8988T (cell line): Measurements from ENCODE around the gene MAP2K5.

Source experiments
- DNase-seq: peaks from one replicate; pipeline ENCODE4 v3.0.0; 2011

The MAP2K5 gene

DNA sequence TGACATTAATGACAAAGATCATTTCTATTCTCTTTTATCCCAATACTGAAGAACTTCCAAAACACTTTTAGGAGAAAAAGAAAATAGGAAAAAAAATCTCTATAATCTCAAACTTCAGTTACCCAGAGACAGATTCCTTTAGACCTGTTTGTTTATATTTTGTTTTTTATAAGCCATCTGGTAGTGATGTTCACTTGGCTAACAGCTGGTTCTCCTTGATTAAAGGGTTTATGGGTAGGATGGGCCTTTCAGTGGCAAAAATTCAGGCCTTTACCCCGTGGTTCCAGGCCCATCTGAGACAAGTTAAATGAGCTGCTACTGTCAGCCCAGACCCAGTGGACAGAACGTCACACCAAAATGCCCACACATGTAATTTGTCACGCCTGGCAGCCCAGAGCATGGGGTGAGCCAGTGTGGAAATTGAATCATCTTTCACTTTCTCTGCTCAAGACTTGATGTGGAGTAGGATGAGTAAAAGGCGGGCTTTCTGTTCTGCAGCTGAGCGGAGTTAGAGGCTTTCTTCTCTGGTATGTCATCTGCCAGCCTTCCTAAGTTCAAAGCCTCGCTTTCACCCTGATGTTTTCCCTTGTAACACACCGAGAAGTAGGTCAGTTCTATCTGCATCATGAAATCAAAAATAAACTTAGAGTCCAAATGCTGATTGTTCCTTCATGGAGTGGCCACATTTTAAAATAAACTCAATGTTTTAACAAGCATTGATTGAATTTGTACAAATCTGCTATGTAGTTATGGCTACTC is 220.3 kb downstream of the MAP2K5 start:
- no peak for DNase-seq

- no peak for DNase-seq
These were observed 223.2 kb downstream of the MAP2K5 start for GRCh38 chr15:67765701-67766100.

DNA sequence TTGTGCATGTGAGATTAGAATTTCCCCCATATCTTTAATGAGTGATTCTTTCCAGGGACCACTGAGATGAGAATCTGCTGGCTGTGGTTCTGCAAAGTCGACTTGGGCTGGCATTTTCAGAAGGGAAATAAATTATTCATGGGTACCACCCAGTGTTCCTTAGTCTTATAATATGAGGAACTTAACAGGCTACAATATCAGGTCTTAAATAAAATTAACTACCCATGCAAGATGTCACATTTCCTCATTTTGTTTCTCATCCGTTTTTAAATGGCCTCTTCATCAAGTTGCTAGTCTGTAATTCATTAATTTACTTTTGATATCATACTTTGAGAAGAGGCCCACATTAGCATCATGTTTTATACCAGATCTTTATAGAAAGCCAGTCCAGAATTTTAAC is 224.5 kb downstream of the MAP2K5 start:
- no peak for DNase-seq

DNA sequence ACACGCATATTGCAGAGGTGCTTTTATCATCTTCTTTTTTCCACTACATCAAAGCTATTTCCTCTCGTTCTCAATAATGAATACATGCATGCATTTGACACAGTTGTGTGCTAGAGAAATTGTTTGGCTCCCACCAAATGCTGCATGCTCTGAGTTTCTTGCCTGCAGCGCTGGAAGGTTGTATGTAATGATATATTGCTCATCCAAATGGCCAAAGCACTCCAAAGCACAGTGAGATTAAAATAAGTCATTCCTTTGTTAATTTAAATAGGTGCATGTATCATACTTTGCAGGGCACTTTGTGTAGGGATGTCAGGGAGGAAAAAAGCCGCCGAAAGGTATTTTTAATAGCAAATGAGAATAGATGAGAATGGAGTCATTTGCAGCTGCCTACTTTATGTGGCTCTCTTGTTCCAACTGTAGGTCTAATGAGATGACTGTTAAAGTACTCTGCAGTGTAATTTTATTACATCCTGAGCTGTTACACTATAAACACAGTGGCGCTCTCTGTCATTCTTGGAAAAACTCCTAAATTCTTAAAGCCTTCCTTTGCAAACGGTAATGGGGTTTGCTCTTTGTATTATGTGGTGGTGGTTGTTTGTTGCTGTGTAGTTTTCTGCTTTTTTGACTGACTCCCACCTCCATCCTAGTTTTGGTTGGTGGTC is 225.9 kb downstream of the MAP2K5 start:
- DNase-seq, result no peak

GRCh38 chr15:67769497-67770357 is 227.2 kb downstream of the MAP2K5 start:
- DNase-seq, result no peak

DNA sequence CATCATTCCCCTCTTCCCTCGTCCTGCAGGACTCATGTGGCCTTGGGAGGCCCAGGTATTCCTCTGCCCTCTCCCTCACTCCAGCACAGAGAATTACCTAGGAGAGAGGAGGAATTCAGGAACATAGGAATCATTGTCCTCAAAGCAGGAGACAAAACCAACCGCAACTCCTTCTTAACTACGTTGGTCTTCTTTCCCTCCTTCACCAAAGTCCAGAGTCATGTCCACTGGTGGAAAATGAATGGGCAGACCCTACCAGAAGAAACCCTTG is 227.8 kb downstream of the MAP2K5 start:
- DNase-seq, result no peak

DNA sequence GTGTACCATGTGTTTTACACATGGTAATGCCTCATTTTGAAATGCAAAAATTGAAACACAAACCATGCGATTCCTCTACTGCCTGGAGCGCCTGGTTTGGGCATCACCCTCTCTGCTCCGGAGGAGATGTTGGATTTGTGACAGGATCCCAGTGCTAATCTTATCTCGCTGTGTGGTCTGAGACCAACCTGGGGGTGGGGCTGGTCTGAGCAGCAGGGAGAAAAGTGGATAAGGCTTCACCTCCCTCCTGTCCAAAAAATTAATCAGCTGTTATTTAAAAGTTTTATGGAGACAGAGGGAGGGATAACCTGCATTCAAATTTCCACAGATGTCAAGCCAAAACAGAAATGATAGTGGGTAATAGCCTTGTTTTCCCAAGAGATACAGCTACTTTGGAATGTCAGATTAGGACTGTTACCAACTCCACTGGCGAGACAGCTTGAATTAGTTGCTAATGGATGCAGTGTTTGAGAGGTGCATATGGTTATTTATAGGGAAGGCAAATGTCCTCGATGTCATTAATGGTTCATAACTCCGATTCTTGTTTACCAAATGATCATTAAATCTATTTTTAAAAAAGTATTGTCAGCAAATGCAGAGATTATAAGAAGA is 228.8 kb downstream of the MAP2K5 start:
- DNase-seq, result no peak

GRCh38 chr15:67774626-67775025 is 232.1 kb downstream of the MAP2K5 start:
- DNase-seq, result no peak

DNA sequence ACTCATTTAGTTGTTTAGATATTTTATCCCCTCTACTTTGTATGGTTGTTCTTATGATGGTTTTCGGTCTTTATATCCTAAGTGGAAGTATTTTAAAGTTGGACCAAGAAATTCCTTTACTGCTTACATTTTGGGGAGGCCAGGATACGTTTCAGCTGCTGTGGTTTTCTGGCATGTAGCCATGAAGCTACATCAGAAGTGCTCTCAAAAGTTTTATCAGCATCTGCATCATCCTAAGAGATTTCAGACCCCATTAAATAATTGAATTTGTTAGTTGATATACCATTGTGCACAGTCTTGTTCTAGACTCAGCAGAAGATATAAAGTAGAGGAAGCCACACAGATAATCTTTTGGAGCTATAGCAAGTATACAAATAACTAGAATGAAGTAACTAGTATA is 232.7 kb downstream of the MAP2K5 start:
- DNase-seq, result no peak

GRCh38 chr15:67775998-67776397 is 233.5 kb downstream of the MAP2K5 start:
- no peak for DNase-seq

DNA sequence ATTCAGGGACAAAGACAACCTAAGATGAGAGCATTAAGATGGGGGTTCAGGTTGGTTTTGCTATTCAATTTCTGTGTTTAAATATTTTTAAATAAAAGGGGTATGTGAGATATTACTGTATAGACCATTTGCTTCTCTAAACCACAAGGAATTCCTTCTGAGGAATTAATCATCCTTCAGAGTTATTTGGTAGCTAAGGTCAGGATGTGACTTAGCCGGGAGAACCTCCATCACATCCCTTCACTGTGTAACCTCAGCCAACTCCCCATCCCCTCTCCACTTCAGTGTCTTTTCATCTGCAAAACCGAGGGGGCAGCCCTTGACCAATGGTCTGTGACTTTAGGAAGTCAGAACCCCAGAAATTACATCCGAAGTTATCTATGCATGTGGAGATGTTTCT is 234.1 kb downstream of the MAP2K5 start:
- DNase-seq, result no peak

- DNase-seq, result no peak
These were observed 234.6 kb downstream of the MAP2K5 start for GRCh38 chr15:67777071-67777470.

DNA sequence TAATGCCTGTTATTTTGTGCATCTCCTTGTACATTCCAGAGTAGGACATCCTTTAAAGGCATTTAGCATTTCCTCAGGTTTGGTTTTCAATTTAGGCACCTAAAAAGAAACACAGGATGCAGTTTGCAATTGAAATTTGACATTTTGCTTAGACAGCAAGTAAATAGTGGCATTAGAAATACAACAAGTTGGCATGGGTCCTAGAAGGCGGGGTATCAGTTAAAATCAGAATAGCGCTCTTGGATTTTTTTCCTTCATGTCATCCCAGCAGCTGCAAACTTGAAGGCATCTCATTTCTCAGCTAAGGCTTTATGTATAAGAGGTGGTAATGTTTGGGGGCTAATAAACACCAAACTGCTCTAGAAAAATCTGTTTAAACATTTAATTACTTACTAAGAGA is 235.3 kb downstream of the MAP2K5 start:
- DNase-seq, result no peak

DNA sequence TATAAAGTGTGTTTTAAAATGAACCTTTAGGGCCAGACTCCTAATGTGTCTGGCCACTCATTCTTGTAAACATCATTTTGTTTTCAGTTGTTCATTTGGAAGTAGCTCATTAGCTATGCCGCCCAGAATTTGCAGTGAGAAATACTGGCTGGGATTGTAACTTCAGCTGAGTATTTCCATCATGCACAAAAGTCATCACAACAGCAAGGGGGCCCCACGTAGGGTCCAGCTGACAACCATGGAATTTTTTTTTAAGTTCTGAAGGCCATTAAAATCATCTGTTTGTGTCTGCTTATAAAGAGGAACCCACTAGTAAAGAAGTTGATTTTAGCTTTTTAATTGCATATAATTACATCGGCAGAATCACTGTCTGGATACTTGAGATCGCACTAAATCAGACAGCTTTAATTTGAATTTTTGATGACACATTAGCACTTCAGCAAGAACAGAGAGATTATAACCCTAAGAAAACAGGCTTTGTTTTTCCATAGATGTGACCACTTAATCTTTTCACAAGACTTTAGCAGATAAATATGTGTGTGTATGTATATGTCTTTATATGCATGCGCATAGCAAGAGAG is 236.6 kb downstream of the MAP2K5 start:
- DNase-seq, result no peak

DNA sequence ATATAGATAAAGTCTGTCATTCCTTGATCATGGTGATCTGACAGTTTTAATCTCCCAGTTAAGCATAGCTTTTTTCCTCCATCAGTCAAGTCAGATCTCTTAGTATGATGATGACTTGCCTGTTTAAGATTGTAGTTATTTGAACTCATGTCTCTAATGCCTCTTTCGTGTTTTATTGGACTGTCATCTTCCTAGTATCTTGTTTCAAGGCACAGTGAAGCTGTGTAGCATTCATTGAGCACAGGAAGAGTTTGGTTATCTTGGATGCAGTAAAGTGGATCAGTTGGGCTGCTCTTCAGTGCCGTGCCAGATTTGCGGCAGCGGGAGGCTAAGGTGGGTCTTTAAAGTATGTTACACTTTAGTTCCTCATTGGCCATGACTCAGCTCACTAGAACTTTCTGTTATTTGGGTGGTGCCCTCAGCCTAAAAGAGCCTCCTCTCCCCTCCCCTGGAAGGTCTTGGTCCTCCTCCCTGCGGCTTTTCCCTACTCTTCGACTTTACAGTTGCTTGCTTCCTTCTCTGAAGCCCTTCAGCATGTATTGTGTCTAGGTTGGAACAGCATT is 237.1 kb downstream of the MAP2K5 start:
- DNase-seq, result no peak

- DNase-seq, result no peak
These were observed 238.6 kb downstream of the MAP2K5 start for GRCh38 chr15:67781061-67781460.

- DNase-seq, result no peak
These were observed 239.6 kb downstream of the MAP2K5 start for GRCh38 chr15:67781907-67782690.

DNA sequence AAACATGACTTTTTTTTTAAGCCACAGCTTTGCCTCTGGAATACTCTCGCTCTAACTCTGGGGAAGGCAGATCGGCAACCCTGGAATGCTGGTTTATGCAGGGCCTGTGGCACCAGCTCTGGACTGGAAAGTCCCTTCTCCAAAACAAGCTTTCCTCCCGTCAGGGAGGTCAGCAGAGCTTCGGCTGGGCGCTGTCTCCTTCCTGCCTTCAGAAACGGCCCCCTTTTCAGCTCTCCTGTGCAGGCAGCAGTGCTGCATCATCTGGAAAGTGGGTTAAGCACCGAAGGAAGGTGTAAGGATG is 240.1 kb downstream of the MAP2K5 start:
- DNase-seq, result no peak

DNA sequence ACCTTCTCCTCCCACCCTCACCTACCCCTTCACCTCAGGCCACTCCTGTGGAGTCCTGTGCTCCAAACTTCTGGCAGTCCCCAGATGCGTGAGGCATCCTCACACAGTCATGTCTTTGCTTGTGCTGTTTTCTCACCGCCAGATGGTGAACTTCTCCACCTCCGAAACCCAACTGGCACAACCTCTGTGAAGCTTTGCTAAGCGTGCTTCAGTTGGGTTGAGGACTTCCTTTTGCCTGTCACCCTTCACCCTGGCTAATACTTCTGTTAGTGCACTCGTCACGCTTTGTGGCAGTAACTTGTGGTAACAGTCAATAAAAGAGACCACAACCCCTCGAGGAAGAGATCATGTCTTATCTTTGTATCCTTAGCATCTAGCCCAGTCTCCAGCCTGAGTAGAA is 240.8 kb downstream of the MAP2K5 start:
- DNase-seq, result no peak

DNA sequence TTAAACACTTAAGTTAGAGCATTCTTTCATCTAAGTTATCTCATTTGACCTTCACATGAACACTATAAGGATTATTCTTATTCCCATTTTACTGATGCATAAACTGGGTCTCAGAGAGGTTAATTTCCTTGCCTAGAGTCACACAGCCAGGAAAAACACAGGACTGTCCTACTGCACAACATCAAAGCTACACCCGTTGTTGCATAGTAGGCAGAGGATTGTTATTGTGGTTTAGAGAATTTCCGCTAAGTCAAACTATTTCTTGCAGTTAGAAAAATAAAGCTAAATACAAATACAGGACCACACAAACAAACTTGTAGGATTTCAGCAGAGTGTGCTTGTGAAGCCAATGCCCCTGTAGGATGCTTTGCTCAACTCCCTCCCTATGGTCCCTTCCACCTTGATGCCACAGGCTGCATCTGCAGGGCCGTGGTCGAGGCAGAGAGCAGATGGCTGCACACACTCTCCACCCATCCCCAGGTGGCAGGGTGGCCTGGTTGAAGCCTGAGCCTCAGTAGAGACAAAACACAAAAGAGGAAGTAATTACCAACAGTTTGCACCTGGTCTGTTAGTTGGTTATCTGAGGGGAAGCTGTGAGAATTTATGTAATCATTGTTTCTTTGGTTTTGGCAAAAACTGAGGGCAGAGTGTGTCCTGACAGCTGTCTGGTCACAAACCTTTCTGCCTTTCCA is 241.7 kb downstream of the MAP2K5 start:
- no peak for DNase-seq

DNA sequence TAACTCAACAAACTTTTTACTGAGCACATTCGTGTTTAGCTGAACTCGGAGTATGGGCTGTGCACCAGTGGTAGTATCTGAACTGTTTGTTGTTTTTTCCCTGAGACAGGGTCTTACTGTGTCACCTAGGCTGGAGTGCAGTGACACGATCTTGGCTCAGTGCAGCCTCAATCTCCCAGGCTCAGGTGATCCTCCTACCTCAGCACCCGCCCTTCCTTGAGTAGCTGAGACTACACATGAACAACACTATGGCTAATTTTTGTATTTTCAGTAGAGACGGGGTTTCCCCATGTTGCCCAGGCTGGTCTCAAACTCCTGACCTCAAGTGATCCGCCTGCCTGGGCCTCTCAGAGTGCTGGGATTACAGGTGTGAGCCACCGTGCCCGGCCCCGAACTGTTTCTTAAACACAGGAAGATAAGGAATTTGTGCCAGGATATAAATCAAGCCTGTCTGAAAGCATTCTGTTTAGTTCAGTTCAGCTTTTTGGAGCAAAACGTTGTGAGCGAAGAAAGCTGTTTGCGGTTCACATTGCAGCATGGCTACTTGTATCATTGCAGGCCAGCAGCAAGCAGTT is 242.4 kb downstream of the MAP2K5 start:
- DNase-seq, result no peak
